ENCODE data around the gene GUCA1A. TPM values are rescaled to one million over a fixed set of nuclear protein-coding genes. Genes with fewer than 3 reads are reported as not detected.

The GUCA1A gene
- total and polyA plus RNA-seq, 2 of the 4 experiments (the other 2 are of a cell fraction): 0.18 to 0.32 TPM

GRCh38 chr6:42138630-42139619 is 34.2 kb upstream of the GUCA1A start:
- no peaks in the 10 kb centered on the region for H4K20me1 ChIP-seq (ENCODE audit: insufficient read depth, low read length)
- DNase-seq (peak; percentile 42), ATAC-seq (ENCODE audit: low read depth) (peak; percentile 18; the same call in 1 of the 2 replicates)
- H3K4me2 ChIP-seq (ENCODE audit: low read depth, low read length): no peak overlapping the region
- no peak overlapping the region for H3K4me3 ChIP-seq (ENCODE audit: insufficient read depth, low read depth, low read length)
- intact Hi-C loops (cut with micrococcal nuclease): no loop called here
- H4K91ac ChIP-seq (ENCODE audit: insufficient read depth, low read depth, low read length): peak overlapping the region; percentile 55
- in situ Hi-C loops (cut with MboI; ENCODE audit: low sequenced_read_pairs): no loop called here
- peak overlapping the region; percentile 56 for H3K27ac ChIP-seq (ENCODE audit: insufficient read depth, low read length)
- no TSS peak for BruUV-seq (replicated peaks)
- H4K8ac ChIP-seq (ENCODE audit: low read depth in 2 of 2, low read length in 2 of 2): peak overlapping the region in 1 of 2 experiments; percentile 76; a peak in 1 of 4 replicates
- peak overlapping the region; percentile 85 for H3K14ac ChIP-seq (replicated peaks; ENCODE audit: low read depth, low read length)
- POLR2A ChIA-PET (ENCODE audit: unreplicated experiment): no interaction called here
- peak overlapping the region; percentile 87 for H2BK120ac ChIP-seq (ENCODE audit: low read depth, low read length)
- peak overlapping the region; percentile 29; the same call in 1 of the 2 replicates for H3K9ac ChIP-seq (ENCODE audit: low read depth, low read length)
- H2BK20ac ChIP-seq (ENCODE audit: low read depth, low read length): peak overlapping the region; percentile 66
- H2AFZ ChIP-seq (replicated peaks; ENCODE audit: low read length, poor library complexity): peak overlapping the region; percentile 65
- peak overlapping the region; percentile 20 for H2AK9ac ChIP-seq (replicated peaks; ENCODE audit: low read depth, low read length, poor library complexity)
- 0 out of 3 replicates have a peak overlapping the region, but pooled peaks have one; percentile 15 for H2BK15ac ChIP-seq (ENCODE audit: low read depth, low read length)
- H3K9me1 ChIP-seq (ENCODE audit: insufficient read depth, low read length): peaks cover 29% of the 10 kb centered on the region
- peaks cover 0 to 67% of the 10 kb centered on the region in 2 experiments; a peak in 2 of 4 replicates for H3K79me1 ChIP-seq (ENCODE audit: low read depth in 1 of 2, low read length in 2 of 2)
- peak overlapping the region; percentile 56 for H2BK5ac ChIP-seq (ENCODE audit: low read depth, low read length, poor library complexity, severe bottlenecking)
- no peaks in the 10 kb centered on the region for H3K36me3 ChIP-seq (ENCODE audit: control insufficient read depth, insufficient read depth, low read length)
- WGBS, 2 experiments (ENCODE audit: extremely low coverage in 2 of 2, insufficient read length in 1 of 2): 61% methylated on average over 3 of the region's 9 CpGs; no CpG with 5 or more reads in 1 of the 2 experiments
- peak overlapping the region; percentile 33; the same call in 1 of the 2 replicates for H4K5ac ChIP-seq (ENCODE audit: low read depth, low read length)
- peak overlapping the region; percentile 70; the same call in 1 of the 2 replicates for H3K23ac ChIP-seq (ENCODE audit: low read depth, low read length)
- dilution Hi-C loops (cut with HindIII; ENCODE audit: low sequenced_read_pairs, unreplicated experiment): no loop called here
- peaks cover 24% of the 10 kb centered on the region for H3K4me1 ChIP-seq (ENCODE audit: control insufficient read depth, insufficient read depth, low read length)
- H3K4ac ChIP-seq (ENCODE audit: low read depth, low read length): peak overlapping the region; percentile 91
- H3K9me3 ChIP-seq (ENCODE audit: control insufficient read depth, insufficient read depth, low read length): no peaks in the 10 kb centered on the region
- no peaks in the 10 kb centered on the region for H3K27me3 ChIP-seq (ENCODE audit: control insufficient read depth, insufficient read depth, low read length)
- H2AK5ac ChIP-seq (ENCODE audit: low read depth, low read length): peak overlapping the region; percentile 73
- CTCF ChIA-PET: interaction anchor here (1.1 kb wide), 1 partner anchor 15 kb away, joined by 3 read pairs; no protein-coding TSS in a partner anchor
- no peak overlapping the region for H3K18ac ChIP-seq (ENCODE audit: low read depth, low read length)
- no peak overlapping the region for H3K56ac ChIP-seq (ENCODE audit: extremely low read depth, insufficient read depth, low read length)
- TF ChIP-seq ELK1 (IDR thresholded peaks at IDR 0.05; ENCODE audit: borderline replicate concordance, low read depth, low read length): no peak
- no peak for TF ChIP-seq NFE2L2 (IDR thresholded peaks at IDR 0.05; ENCODE audit: low read depth, low read length)
- TF ChIP-seq POLR2A (IDR thresholded peaks at IDR 0.05; ENCODE audit: low read depth, low read length): no peak
- no peak for TF ChIP-seq MAZ (IDR thresholded peaks at IDR 0.05; ENCODE audit: borderline replicate concordance, low read depth, low read length)
- TF ChIP-seq RFX5 (IDR thresholded peaks at IDR 0.05; ENCODE audit: low read depth, low read length): no peak
- TF ChIP-seq CHD1 (IDR thresholded peaks at IDR 0.05; ENCODE audit: low read depth, low read length): no peak
- no peak for TF ChIP-seq RAD21 (IDR thresholded peaks at IDR 0.05; ENCODE audit: low read length)
- TF ChIP-seq CEBPB (IDR thresholded peaks at IDR 0.05; ENCODE audit: low read depth, low read length): no peak
- TF ChIP-seq MAFK (IDR thresholded peaks at IDR 0.05; ENCODE audit: low read depth, low read length): no peak
- TF ChIP-seq BHLHE40 (IDR thresholded peaks at IDR 0.05; ENCODE audit: low read depth, low read length): no peak
- no peak for TF ChIP-seq SMC3 (IDR thresholded peaks at IDR 0.05; ENCODE audit: low read depth, low read length)
- no peak for TF ChIP-seq USF2 (IDR thresholded peaks at IDR 0.05; ENCODE audit: low read depth, low read length)
- TF ChIP-seq RCOR1 (IDR thresholded peaks at IDR 0.05; ENCODE audit: insufficient replicate concordance, low read length): no peak
- no peak for TF ChIP-seq FOS (IDR thresholded peaks at IDR 0.05; ENCODE audit: low read depth, low read length)
- TF ChIP-seq MXI1 (IDR thresholded peaks at IDR 0.05; ENCODE audit: borderline replicate concordance, low read depth, low read length): no peak

All from IMR-90 (cell line).